ENCODE data around the gene PCYT2.

The PCYT2 gene

GRCh38 chr17:81869221-81870130 lies 41.7 kb downstream of the PCYT2 start:
- DNase-seq = peak; percentile 42

DNA sequence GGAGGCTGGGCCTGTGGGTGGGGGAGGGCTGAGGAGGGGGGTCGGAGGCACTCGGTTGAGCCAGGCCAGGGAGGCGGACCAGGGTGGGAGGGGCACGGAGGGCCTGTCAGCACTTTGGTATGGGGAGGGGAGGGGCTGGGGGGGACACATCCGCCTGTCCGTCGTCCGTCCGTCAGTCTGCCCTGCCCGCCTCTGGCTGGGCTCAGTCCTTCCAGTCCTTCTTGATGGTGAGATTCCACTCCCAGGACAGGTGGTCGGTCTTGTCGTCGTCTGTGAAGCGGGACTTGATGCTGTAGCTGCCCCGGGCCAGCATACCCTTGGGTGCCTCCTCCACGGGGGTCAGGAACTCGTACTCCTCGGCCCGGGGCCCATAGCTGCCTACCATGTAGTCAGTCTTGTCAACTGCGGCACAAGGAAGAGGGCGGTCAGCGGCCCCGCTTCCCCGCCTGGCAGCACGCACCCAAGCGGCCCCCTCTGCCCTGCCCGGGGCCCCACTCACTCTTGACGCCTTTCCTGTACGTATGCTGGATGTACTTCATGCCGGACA lies 42.5 kb downstream of the PCYT2 start:
- no peak for DNase-seq

DNA sequence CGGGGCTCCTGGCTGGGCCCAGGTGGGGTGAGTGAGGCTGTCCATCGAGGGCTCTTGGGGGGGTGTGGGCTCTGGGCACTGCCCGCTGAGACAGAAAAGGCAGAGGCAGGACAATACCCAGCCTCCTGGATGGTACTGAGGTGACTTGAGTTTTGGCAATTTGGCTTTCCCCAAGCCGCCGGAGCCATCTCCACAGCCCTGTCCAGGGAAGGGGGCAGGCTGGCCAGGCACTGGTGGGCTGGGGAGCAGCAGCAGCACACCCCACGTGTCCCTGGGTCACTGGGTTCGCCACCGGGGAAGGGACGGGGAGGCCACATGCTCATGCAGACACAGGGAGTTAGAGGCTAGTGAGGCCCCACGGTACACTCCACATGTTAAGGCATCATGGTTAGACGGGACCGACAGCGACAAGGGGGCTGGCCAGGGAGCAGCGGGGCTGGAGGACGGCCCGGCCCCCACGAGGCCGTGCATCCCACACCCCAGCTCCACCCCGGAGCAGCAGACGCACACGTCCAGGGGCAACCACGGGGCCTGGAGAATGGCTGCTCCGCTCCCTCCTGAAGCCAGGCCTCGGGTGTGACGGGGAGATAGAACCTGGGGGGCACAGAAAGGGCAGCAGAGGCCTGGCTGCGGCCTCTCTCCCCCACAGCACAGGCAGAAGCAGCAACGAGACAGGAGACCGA lies 43.1 kb downstream of the PCYT2 start:
- no peak for DNase-seq

GRCh38 chr17:81867170-81867990 lies 43.8 kb downstream of the PCYT2 start:
- peak; percentile 40 for DNase-seq

GRCh38 chr17:81866440-81867169 lies 44.6 kb downstream of the PCYT2 start:
- DNase-seq = peak; percentile 16

- DNase-seq = no peak
Measured at GRCh38 chr17:81865733-81866439, 45.3 kb downstream of the PCYT2 start.

DNA sequence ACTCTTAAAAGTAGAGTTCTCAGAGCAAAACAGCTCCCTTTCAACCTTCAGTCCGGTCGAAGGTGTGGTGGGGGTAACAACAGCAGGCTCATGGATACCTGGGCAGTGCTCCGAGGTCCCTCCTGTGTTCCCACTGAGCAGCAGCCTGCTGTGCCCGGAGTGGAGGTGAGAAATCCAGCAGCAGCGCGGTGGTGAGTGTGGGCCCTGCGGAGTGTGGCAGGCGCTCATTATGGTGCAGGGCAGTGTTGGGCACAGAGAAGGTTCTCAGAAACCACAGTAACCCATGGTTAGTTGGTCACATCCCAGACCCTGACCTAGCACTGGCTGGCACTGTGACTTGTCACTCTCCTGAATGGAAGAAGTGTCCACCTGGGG lies 45.9 kb downstream of the PCYT2 start:
- DNase-seq = no peak

GRCh38 chr17:81863833-81864768 lies 47.1 kb downstream of the PCYT2 start:
- no peak for DNase-seq

DNA sequence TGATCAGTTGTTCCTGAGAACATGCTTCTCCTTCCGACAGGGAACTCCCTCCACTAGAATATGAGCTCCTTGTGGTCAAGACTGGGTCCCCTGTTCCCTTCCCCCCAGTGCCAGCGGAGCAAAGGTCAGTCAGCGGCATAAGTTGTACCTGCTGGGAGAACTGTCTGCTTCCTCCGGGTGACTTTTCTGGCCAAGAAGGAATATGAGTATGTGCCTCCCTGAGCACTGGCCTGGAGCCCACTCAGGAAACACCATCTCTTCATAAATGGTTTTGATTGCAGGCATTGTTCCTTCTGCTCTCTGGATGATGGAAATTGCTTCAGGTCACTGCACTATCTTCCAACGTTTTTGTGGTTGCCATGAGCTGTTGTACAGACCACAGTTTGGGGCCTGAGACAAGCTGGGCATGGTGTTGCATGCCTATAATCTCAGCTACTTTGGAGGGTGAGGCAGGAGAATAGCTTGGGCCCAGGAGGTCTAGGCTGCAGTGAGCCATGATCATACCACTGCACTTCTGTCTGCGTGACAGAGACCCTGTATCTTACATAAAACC lies 48.0 kb downstream of the PCYT2 start:
- DNase-seq = no peak

DNA sequence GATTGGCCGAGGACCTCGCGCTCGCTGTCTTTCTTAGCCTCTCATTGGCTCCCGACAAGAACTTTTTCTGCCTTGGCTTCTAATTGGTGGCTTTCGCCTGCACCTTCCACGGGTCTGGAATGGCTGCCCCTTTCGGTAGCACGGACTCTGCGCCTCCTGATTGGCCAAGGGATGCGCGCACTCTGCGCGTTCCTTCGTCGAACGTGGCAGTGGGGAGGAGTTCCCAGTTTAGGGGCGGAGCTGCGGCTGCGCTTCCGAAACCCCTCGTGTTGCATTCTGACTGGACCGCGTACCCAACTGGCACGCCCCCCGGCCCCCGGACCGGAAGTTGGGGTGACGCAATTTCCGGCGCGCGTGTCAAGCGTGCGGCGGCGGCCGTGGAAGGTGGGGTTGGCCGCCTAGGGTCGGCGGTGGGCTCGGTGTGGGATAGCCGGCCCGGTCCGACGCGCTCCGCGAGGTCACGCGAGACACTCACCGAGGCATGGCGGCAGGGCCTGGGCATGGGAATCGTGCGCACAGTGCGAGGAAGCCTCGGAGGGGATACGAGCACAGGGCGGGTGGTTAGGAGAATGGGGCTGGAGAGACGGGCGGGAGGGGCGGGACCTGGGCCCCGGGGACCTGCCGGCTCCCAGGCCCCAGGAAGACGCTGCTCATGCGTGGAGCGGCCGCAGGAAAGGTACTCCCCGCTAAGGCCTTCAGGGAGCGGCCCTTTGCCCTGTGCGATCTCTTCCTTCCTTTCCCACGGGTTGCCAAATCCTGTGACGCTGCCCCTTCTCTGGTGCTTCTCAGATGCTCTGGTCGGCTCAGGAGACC lies 50.2 kb downstream of the PCYT2 start:
- DNase-seq = peak; percentile 100

DNA sequence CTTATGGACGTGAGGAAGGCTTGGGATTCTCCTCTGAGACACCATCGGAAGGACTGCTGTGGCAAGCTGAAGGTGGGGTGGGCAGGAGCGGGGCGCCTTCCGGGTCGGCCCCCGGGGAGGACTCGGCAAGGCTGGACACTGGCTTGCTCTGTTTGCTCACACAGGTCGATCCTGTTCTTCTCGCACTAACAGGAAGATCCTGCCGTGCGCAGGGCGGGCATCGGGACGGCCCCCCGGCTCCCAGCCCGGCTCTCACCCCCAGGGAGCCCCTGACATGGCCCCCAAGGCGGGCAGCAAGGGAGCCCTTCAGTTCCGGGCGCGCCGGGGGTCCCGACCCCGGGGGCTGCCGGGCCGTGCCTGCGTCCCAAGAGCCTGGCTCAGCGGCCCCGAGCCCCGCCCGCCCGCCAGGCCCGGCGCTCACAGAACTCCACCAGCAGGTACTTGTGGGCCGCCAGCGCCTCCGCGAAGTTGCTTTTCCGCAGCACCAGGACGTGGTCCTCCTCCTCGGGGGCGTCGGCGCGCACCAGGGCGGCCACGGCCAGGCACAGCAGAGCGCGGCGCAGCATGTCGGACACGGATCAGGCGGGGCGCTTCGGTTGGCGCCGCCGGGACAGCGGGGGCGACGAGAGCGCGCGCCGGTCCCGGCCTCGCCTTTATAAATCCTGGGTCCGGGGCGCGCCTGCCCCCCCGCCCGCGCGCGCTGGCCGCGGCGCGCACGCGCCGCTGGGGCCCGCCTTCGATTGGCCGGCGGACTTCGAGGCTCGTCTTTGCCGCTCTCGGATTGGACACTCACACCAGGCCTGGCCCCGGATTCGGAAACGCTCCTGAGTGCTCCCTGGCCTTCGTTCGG lies 51.1 kb downstream of the PCYT2 start, which contains the start of gene P4HB:
TSS of gene P4HB (minus strand) at position 630 of the 850 bp plus-strand sequence. CDS start at position 566, 64 bp downstream.
- no peak for DNase-seq

- no peak for DNase-seq
Measured at GRCh38 chr17:81858967-81859905, 52.0 kb downstream of the PCYT2 start.

- no peak for DNase-seq
Measured at GRCh38 chr17:81858170-81858966, 52.8 kb downstream of the PCYT2 start.

- no peak for DNase-seq
Measured at GRCh38 chr17:81854974-81855774, 56.0 kb downstream of the PCYT2 start.

GRCh38 chr17:81852237-81852636 lies 59.0 kb downstream of the PCYT2 start:
- no peak for DNase-seq
